ENCODE results near the gene FHDC1.

FHDC1 gene

DNA sequence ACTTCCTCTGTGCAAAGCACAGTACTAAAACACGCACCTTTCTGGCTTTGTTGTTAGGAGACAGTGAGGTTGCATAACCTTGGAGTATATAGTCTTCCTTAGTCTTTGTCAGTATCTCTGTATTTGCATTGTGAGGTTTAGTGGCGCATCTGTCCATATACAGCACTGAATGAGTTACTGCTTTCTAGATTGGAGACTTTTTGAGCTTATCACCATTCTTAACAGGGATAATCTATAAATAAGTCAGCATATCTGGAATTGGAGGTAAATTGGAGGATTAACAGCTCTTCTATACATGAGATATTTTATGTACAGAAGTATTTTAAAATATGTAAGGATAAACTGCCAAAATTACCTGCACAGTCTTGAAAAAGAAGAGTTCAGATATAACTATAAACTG is 4.3 kb downstream of the FHDC1 start:
- DNase-seq (ENCODE audit: extremely low spot score) = no peak
- POLR2A ChIA-PET = no interaction called here

DNA sequence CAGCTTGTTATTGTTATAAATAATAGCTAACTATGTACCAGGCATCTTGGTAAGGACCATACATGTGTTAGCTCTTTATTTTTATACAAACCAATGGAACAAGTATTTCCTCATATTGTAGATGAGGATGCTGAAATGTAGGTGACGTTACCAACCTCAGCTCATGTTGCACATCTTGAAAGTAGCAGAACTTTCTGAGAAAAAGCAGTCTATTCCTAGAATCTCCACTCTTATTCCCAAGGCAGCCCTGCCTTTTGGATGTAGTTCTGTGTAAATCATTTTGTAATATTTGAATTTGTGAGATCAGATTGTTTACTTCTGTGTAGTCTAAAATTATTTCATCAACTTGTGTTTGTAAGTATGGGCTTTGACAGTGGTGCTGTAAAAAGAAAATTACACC is 5.3 kb downstream of the FHDC1 start:
- TF ChIP-seq, protein P1, sequence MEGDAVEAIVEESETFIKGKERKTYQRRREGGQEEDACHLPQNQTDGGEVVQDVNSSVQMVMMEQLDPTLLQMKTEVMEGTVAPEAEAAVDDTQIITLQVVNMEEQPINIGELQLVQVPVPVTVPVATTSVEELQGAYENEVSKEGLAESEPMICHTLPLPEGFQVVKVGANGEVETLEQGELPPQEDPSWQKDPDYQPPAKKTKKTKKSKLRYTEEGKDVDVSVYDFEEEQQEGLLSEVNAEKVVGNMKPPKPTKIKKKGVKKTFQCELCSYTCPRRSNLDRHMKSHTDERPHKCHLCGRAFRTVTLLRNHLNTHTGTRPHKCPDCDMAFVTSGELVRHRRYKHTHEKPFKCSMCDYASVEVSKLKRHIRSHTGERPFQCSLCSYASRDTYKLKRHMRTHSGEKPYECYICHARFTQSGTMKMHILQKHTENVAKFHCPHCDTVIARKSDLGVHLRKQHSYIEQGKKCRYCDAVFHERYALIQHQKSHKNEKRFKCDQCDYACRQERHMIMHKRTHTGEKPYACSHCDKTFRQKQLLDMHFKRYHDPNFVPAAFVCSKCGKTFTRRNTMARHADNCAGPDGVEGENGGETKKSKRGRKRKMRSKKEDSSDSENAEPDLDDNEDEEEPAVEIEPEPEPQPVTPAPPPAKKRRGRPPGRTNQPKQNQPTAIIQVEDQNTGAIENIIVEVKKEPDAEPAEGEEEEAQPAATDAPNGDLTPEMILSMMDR (IDR thresholded peaks at IDR 0.05; ENCODE audit: control extremely low read depth, extremely low read depth, low read depth, missing control alignments) = no peak
- no peak for DNase-seq (ENCODE audit: extremely low spot score)
- POLR2A ChIA-PET = no interaction called here
- CTCF ChIA-PET = interaction anchor here (1.1 to 1.4 kb wide), 2 partner anchors 9 to 13 kb away, joined by 3 read pairs; no protein-coding TSS in a partner anchor

More for the DNA sequence above, 4.3 kb downstream of the FHDC1 start:
- TF ChIP-seq, protein P1 (IDR thresholded peaks at IDR 0.05; ENCODE audit: control extremely low read depth, extremely low read depth, low read depth, missing control alignments) = no peak
- CTCF ChIA-PET = interaction anchor here (1.1 to 1.4 kb wide), 2 partner anchors 10 to 12 kb away, joined by 3 read pairs; no protein-coding TSS in a partner anchor

GRCh38 chr4:152942346-152942745 is 6.2 kb downstream of the FHDC1 start:
- no peak for DNase-seq (ENCODE audit: extremely low spot score)
- TF ChIP-seq, protein P1 (IDR thresholded peaks at IDR 0.05; ENCODE audit: control extremely low read depth, extremely low read depth, low read depth, missing control alignments) = no peak
- ChIA-PET CTCF (interaction anchor here (1.3 kb wide), 1 partner anchor 22 kb away, joined by 3 read pairs; no protein-coding TSS in a partner anchor), POLR2A (no interaction called here)

GRCh38 chr4:152943672-152944071 is 7.5 kb downstream of the FHDC1 start:
- ChIA-PET CTCF (interaction anchor here (1.2 to 1.7 kb wide), 3 partner anchors 10 to 184 kb away, joined by 3 to 6 read pairs (median 4); no protein-coding TSS in a partner anchor), POLR2A (no interaction called here)
- DNase-seq (ENCODE audit: extremely low spot score) = no peak
- TF ChIP-seq, protein P1 (IDR thresholded peaks at IDR 0.05; ENCODE audit: control extremely low read depth, extremely low read depth, low read depth, missing control alignments) = no peak

DNA sequence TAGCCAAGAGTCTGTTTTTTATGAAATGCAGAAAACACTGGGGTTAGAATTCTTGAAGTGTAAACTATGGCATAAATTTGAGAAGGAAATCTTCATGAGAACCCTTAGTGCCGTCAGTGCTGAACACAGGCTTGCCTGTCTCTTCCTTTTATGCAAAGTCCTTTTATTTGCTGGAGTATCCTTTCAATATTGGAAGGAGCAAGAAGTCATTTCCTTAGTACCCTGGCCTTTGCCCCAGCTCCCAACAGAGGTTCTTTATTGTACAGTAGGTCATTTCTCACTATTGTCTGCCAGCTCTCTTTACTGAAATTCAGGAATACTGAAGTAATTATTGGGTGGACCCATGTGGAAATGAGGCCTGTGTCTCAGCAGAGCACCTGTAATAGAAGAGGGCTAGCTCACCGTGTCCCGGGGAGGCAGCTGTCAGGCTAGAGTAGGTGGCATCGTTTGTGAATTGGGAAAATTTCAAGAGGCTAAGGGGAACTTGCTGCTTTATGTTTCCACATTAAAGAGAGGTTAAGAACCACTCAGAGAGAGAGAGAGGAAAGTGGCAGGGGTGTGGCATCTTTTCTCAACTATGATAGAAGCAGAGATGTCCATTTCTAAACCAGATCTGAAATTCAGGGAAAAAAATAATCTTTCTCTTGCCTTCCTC is 8.7 kb downstream of the FHDC1 start:
- POLR2A ChIA-PET = no interaction called here
- CTCF ChIA-PET = interaction anchor here (1.3 to 1.7 kb wide), 2 partner anchors 17 to 183 kb away, joined by 3 to 4 read pairs; no protein-coding TSS in a partner anchor
- TF ChIP-seq, protein P1 (IDR thresholded peaks at IDR 0.05; ENCODE audit: control extremely low read depth, extremely low read depth, low read depth, missing control alignments) = no peak
- DNase-seq (ENCODE audit: extremely low spot score) = no peak

- TF ChIP-seq, protein P1 (IDR thresholded peaks at IDR 0.05; ENCODE audit: control extremely low read depth, extremely low read depth, low read depth, missing control alignments) = no peak
- ChIA-PET POLR2A (no interaction called here), CTCF (no interaction called here)
- no peak for DNase-seq (ENCODE audit: extremely low spot score)
These were observed 9.5 kb downstream of the FHDC1 start for GRCh38 chr4:152945639-152946038.

Data from GM10248 (cell line).